Rectal smooth muscle tissue (tissue), 1 donor: Measurements from ENCODE around the gene PLCXD1.
A peak's percentile ranks its signal among the peaks of the same experiment; 100 is the strongest.
"Not testable (repeated sequence)": the region's sequence is repeated elsewhere in the genome, so short reads cannot be mapped to it uniquely, and the experiment has no call there.

Experiments
- H3K27ac ChIP-seq: one replicate; pipeline ENCODE4 v1.7.0; 2013; ENCODE audit warnings: low read depth, low read length, inconsistent platforms
- H3K27me3 ChIP-seq: one replicate; pipeline ENCODE4 v1.7.0; 2013; ENCODE audit warnings: low read length; ENCODE audit not compliant: control insufficient read depth, insufficient read depth
- H3K36me3 ChIP-seq: one replicate; pipeline ENCODE4 v1.7.0; 2013; ENCODE audit warnings: low read length; ENCODE audit not compliant: control insufficient read depth, insufficient read depth
- H3K4me1 ChIP-seq: one replicate; pipeline ENCODE4 v1.7.0; 2013; ENCODE audit warnings: low read length; ENCODE audit not compliant: control insufficient read depth, insufficient read depth
- H3K4me3 ChIP-seq: one replicate; pipeline ENCODE4 v1.7.0; 2013; ENCODE audit warnings: low read length
- H3K9ac ChIP-seq: one replicate; pipeline ENCODE4 v1.7.0; 2013; ENCODE audit warnings: low read length

PLCXD1 gene

DNA sequence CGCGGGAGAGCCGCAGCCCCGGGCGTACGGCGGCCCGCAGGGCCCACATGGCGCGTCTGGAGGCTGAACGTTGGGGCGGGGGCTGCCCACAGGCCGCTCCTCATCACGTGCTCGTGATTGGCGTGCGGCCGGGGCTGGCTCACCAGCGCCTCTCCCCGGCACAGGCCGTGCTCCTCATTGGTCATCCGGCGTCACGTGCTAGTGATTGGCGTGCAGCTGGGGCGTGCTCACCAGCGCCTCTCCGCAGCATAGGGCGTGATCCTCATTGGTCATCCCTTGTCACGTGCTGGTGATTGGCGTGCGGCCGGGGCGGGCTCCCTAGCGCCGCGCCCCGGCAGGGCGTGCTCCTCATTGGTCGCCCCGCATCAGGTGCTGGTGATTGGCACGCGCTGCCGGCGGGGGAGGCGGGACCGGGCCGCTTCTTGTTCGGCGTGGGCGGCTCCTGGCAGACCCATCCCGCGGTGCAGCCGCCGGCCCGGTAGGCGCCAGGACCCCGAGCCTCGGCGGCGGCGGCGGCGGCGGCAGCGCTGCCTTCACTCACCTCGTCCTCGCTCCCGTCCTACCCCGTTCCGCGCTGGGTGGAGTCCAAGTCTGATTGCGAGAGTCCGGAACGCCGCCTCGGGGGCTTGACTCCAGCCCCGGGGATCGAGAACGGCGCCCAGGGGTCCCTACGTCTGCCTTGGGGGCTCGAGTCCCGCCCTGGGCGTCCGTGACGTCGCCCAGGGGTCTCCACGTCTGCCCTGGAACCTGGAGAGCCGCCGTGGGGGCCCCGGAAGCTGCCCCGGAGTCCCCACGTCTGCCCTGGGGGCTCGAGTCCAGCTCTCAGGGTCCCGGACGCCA lies 37.8 kb downstream of the PLCXD1 start, which contains the start of gene GTPBP6:
TSS of gene GTPBP6 (minus strand) at position 58 of the 840 bp plus-strand sequence. CDS start at position 49, 9 bp downstream.
- Histone ChIP-seq H3K4me1 (peaks cover 3% of the 10 kb centered on the region), H3K27ac (peak within 1 kb of the TSS; percentile 89), H3K27me3 (no peaks in the 10 kb centered on the region), H3K36me3 (peaks cover 5% of the 10 kb centered on the region), H3K9ac (peak within 1 kb of the TSS; percentile 93), H3K4me3 (peak within 1 kb of the TSS; percentile 83)

DNA sequence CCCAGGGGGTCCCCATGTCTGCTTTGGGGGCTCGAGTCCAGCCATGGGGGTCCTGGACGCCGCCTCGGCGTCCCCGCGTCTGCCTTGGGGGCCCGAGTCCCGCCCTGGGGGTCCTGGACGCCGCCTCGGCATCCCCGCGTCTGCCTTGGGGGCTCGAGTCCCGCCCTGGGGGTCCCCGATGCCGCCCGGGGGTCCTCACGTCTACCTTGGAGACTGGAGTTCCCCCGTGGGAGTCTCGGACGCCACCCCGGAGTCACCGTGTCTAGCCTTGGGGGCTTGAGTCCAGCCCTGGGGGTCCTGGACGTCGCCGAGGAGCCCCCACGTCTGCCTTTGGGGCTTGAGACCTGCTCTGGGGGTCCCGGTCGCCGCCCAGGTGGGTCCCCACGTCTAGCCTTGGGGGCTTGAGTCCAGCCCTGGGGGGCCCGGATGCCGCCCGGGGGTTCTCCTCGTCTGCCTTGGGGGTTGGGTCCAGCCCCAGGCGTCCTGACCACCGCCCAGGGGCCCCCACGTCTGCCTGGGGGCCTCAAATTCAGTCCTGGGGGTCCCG lies 38.5 kb downstream of the PLCXD1 start:
- H3K4me3 ChIP-seq, result peak overlapping the region; percentile 82
- no peaks in the 10 kb centered on the region for H3K27me3 ChIP-seq
- no peak overlapping the region for H3K27ac ChIP-seq
- peaks cover 5% of the 10 kb centered on the region for H3K36me3 ChIP-seq
- peaks cover 3% of the 10 kb centered on the region for H3K4me1 ChIP-seq
- H3K9ac ChIP-seq, result peak overlapping the region; percentile 93

DNA sequence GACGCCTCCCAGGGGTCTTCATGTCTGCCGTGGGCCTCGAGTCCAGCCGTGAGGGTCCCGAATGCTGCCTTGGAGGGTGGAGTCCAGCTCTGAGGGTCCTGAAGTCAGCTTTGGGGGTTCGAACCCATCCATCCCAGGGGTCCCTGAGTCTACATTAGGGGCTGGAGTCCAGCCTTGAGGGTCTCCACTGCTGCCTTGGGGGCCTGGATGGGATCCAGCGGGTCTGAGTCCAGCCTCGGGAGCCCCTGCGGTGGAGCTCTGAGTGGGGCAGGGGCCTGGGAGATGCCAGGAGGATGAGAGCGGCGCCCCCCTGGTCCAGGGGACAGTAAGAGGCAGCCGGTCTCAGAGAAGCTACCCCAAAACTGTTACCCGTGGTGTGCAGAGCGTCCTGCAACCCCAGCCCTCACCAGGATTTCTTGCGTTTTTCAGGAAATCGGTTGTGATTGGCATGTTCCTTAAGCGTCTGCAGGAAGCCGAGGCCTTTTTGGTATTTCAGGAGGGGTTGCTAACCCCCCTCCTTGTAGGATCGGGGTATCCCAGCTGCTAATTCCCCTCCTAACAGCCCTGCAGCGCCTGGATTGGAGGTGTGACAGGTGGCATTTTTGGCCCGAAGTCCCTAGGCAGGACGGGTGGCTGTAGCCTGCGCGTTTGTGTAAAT lies 39.1 kb downstream of the PLCXD1 start:
- Histone ChIP-seq H3K36me3 (peaks cover 5% of the 10 kb centered on the region), H3K4me3 (peak overlapping the region; percentile 82), H3K9ac (peak overlapping the region; percentile 93), H3K27me3 (no peaks in the 10 kb centered on the region), H3K27ac (no peak overlapping the region), H3K4me1 (peaks cover 3% of the 10 kb centered on the region)

DNA sequence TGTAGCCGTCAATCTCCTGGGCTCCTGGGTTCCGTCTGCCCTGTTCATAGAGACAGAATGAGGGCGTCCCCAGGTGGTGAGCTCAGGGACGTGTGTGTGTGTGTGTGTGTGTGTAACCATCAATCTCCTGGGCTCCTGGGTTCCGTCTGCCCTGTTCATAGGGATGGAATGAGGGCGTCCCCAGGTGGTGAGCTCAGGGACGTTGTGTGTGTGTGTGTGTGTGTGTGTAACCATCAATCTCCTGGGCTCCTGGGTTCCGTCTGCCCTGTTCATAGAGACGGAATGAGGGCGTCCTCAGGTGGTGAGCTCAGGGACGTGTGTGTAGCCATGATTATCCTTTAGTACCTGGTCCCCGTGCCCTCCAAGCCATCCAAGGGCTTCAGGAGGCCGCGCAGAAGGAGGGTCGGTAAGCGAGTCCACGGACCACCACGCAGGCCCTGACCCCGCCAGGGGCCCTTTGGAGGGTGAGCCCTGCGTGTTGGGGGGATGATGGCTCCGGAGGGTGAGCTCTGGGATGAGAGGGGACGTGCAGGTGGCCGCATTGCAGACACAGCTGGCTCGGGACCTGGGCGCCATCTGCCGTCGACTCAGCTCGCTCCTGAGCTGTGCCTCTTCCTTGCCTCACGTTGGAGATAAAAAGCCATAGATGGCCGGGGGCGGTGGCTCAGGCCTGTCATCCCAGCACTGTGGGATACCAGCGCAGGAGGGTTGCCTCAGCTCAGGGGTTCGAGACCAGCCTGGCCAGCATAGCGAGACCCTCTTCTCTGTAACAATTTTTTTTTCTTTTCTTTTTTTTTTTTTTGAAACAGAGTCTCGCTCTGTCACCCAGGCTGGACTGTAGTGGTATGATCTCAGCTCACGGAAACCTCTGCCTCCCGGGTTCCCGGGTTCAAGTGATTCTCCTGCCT lies 42.8 kb downstream of the PLCXD1 start:
- no peak overlapping the region for H3K9ac ChIP-seq
- H3K27ac ChIP-seq, result no peak overlapping the region
- no peaks in the 10 kb centered on the region for H3K27me3 ChIP-seq
- peaks cover 3% of the 10 kb centered on the region for H3K4me1 ChIP-seq
- H3K4me3 ChIP-seq, result no peak overlapping the region
- no peaks in the 10 kb centered on the region for H3K36me3 ChIP-seq

DNA sequence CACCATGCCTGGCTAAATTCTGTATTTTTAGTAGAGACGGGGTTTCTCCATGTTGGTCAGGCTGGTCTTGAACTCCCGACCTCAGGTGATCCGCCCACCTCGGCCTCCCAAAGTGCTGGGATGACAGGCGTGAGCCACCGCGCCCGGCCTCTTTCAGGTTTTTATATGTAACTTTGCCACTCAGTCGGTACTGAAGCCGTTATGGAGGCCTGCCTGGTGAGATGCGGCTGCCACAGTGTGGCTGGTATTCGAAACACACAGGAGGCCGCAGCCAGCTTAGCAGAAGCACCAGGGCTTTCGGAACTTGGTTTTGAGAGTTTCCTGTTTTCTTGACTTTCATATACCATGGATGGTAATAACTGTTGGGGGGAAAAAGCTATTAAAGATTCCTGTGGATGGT lies 43.5 kb downstream of the PLCXD1 start:
- H3K27me3 ChIP-seq, H3K4me3 ChIP-seq, H3K4me1 ChIP-seq, H3K9ac ChIP-seq, H3K27ac ChIP-seq, H3K36me3 ChIP-seq: not testable (repeated sequence)

DNA sequence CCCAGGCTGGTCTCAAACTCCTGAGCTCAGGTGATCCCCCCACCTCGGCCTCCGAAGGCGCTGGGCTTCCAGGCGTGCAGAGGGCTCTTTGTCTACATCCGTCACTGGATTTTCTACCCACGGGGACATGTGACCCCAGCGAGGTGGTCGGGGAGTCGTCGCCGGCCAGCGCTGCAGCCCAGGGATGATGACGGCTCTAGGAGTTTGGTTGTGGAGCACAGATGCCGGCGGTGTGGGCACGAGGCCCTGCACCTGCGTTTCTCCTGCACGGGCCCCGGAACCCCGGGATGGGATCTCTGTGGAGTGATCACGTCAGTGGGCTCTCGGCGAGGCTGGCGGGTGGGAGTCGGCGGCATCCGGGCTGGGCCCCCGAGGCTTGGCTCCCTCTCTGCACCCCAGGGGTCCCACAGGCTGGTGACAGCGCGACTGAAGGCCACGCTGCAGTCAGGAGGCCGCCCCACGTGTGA lies 46.5 kb downstream of the PLCXD1 start:
- Histone ChIP-seq H3K27me3 (peaks cover 12% of the 10 kb centered on the region), H3K4me3 (no peak overlapping the region), H3K9ac (no peak overlapping the region), H3K4me1 (peaks cover 3% of the 10 kb centered on the region), H3K36me3 (no peaks in the 10 kb centered on the region), H3K27ac (no peak overlapping the region)

DNA sequence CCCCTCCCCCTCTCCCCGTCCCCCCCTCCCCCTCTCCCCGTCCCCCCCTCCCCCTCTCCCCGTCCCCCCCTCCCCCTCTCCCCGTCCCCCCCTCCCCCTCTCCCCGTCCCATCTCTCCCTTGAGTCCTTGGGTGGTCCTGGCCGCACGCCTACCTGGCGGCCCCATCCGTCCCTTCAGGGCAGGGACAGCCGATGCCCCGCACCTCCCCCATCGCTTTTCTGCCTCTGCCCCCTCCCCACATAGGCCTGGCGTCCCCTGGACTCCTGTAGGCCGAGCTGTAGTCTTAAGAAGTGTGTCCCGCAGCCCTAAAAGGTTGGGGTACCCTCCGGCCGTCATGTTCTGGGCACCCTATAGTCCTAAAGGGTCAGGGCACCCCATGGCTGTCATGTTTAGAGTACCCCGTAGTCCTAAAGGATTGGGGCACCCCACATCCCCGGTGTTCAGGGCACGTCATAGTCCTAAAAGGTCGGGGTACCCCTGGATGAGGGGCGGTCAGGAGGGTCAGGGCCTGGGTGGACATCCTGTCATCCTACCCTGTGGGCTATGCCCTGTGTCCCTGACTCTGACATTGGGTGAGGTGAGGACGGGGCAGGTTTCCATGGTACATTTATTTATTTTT lies 48.2 kb downstream of the PLCXD1 start:
- H3K4me1 ChIP-seq, result peaks cover 3% of the 10 kb centered on the region
- H3K27me3 ChIP-seq, result peaks cover 12% of the 10 kb centered on the region
- H3K36me3 ChIP-seq, result no peaks in the 10 kb centered on the region
- H3K27ac ChIP-seq, result no peak overlapping the region
- no peak overlapping the region for H3K4me3 ChIP-seq
- no peak overlapping the region for H3K9ac ChIP-seq

DNA sequence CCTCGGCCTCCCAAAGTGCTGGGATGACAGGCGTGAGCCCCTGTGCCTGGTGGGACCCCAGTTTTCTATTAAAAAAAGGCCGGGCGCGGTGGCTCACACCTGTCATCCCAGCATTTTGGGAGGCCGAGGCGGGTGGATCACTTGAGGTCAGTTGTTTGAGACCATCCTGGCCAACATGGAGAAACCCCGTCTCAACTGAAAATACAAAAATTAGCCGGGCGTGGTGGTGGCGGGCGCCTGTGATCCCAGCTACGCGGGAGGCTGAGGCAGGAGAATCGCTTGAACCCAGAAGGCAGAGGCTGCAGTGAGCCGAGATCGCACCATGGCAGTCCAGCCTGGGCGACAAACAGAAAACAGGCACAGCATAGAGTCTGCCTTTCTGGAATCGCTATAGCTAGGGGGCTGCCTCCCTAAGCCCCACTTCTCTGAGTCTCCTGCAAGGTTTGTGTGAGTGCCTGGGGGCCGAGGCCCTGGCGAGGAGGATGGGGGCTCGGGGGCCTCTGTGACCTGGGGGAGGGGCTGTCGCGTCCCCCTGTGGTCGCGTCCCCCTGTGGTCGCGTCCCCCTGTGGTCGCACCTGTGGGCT lies 49.1 kb downstream of the PLCXD1 start:
- H3K9ac ChIP-seq, H3K4me3 ChIP-seq, H3K27ac ChIP-seq, H3K36me3 ChIP-seq, H3K4me1 ChIP-seq: not testable (repeated sequence)
- peaks cover 12% of the 10 kb centered on the region for H3K27me3 ChIP-seq

DNA sequence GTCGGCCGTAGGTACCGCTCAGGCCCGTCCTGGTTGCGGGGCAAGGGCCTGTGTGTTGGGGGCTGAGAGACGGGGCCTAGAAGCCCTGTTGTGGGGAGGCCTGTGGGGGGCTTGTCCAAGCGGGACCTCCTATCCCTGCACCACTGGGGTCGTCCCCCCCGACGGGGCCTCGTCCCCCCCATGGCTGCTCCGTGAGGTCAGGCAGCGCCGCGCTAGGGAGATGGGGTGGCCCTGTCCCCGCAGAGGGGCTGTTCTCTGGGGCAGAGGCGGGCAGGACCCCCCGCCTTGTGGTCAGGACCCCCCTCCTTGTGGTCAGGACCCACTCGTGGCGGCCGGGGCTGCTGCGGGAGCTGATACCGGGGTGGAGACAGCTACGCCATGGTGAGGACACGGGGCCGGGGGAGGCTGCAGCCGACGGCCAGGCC lies 49.6 kb downstream of the PLCXD1 start:
- Histone ChIP-seq H3K9ac (no peak overlapping the region), H3K4me1 (peaks cover 3% of the 10 kb centered on the region), H3K27me3 (peaks cover 12% of the 10 kb centered on the region), H3K4me3 (no peak overlapping the region), H3K27ac (no peak overlapping the region), H3K36me3 (no peaks in the 10 kb centered on the region)

DNA sequence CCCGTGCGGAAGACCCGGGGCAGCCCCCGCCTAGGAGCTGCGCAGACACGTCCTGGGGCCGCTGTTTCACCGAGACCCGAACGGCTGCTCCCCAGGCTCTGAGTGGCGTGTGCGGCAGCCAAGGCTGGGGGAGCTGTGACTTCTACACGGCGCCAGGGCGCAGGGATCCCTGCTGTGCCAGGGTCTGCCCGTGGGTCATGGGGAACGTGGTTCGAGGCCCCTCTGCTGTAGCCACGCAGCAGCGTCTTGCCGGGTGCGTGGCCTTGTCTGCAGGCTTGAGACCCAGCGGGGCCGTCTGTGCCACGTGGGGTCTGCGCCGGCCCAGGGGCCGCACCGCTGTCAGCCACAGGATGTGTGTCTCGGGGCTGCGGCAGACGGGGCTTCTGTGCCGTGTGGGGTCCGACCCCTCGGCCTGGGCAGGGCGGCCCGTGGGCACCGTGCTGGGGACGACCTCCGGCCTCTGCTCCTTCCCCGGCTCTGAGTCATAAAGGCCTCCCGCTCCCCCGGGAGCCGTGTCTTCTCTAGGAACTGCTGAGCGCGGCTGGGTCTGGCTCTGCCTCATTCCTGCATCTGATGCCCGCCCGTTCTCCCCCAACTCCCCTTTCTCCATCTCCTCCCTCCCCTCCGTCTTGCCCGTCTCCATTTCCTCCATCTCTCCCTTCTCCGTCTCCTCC lies 50.1 kb downstream of the PLCXD1 start:
- Histone ChIP-seq H3K4me3 (peak overlapping the region; percentile 44), H3K27ac (no peak overlapping the region), H3K27me3 (peaks cover 12% of the 10 kb centered on the region), H3K4me1 (peaks cover 3% of the 10 kb centered on the region), H3K36me3 (no peaks in the 10 kb centered on the region), H3K9ac (no peak overlapping the region)
